ENCODE data around the gene ASTN2. TPM values are rescaled to one million over a fixed set of nuclear protein-coding genes. Genes with fewer than 3 reads are reported as not detected.

Gene ASTN2
- total RNA-seq, 6 experiments from 2014 or later: 0.91 to 3.1 (median 2.5) TPM

- ATAC-seq (no peak), DNase-seq (no peak)
- intact Hi-C loops (cut with DNase I): no loop called here
- Histone ChIP-seq H3K4me1 (no peaks in the 10 kb centered on the region), H3K27me3 (no peaks in the 10 kb centered on the region), H3K4me3 (no peak overlapping the region), H3K36me3 (no peaks in the 10 kb centered on the region), H3K9me3 (no peaks in the 10 kb centered on the region), H3K27ac (no peak overlapping the region)
- TF ChIP-seq, protein P1, sequence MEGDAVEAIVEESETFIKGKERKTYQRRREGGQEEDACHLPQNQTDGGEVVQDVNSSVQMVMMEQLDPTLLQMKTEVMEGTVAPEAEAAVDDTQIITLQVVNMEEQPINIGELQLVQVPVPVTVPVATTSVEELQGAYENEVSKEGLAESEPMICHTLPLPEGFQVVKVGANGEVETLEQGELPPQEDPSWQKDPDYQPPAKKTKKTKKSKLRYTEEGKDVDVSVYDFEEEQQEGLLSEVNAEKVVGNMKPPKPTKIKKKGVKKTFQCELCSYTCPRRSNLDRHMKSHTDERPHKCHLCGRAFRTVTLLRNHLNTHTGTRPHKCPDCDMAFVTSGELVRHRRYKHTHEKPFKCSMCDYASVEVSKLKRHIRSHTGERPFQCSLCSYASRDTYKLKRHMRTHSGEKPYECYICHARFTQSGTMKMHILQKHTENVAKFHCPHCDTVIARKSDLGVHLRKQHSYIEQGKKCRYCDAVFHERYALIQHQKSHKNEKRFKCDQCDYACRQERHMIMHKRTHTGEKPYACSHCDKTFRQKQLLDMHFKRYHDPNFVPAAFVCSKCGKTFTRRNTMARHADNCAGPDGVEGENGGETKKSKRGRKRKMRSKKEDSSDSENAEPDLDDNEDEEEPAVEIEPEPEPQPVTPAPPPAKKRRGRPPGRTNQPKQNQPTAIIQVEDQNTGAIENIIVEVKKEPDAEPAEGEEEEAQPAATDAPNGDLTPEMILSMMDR (IDR thresholded peaks at IDR 0.05): no peak
- no peak for TF ChIP-seq POLR2A (IDR thresholded peaks at IDR 0.05)
Measured at GRCh38 chr9:116403171-116403570, 1011.7 kb downstream of the ASTN2 start.

DNA sequence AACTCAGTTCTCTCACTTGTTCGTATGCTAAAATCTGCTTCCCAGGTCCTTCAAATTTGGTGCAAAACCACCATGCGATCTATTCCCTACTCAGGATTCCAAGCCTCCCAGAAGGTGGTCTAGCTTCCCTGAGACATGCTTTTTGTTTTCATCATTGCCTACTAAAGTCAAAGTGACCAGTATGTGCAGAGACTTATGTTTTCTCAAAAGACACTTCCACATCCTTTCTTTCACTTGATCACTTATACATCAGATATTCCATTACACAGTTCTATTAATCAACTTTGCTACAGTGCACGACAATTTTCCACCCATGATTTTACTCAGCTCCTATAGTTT, 1019.2 kb downstream of the ASTN2 start:
- 85% methylated on average over 3 of the region's 3 CpGs for WGBS (ENCODE audit: insufficient coverage, low coverage, low lambda C conversion rate, missing lambda C conversion rate)
- Histone ChIP-seq H3K4me3 (no peak overlapping the region), H3K9me3 (no peaks in the 10 kb centered on the region), H3K36me3 (no peaks in the 10 kb centered on the region), H3K27me3 (no peaks in the 10 kb centered on the region), H3K27ac (no peak overlapping the region), H3K4me1 (no peaks in the 10 kb centered on the region)
- TF ChIP-seq, protein P1 (IDR thresholded peaks at IDR 0.05): no peak
- no peak for TF ChIP-seq POLR2A (IDR thresholded peaks at IDR 0.05)
- ATAC-seq (no peak), DNase-seq (no peak)
- intact Hi-C loops (cut with DNase I): no loop called here

DNA sequence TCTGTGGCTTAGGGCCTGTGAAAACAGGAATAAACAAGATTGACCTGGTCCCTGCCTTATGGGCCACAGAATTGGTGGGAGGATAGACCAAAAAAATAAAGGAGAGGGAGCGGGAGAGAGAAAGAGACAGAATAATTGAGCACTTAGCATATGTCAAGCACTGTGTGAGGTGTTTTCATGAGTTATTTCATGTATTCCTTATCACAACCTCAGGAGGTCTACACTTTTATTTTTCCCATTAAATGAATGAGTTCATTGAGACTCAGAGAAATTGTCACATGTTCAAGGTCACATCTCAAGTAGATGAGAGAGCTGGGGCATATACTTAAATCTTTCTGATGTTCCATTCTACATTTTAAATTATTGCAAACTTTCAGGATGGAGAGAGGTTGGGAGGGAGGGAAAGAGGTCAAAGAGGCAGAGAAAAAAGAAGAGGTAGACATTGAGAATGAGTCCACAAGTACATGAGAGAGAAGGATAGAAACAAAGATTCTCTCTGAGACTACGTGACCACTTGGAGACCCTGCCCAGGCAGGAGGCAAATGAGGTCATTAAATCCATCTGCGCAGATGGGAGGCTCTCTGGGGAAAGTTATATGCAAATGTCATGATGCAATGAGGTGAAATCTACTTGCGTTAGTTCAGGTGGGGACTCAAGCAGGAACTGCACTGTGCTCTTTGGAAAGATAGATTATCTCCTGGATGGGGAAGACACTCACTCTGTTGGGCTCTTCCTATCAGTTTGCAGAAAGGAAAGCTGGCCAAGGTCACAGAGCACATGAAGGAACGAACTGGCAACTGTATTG, 1019.8 kb downstream of the ASTN2 start:
- no peak for ATAC-seq
- H3K27ac ChIP-seq: no peak overlapping the region
- H3K4me1 ChIP-seq: no peaks in the 10 kb centered on the region
- no peaks in the 10 kb centered on the region for H3K27me3 ChIP-seq
- WGBS (ENCODE audit: insufficient coverage, low coverage, low lambda C conversion rate, missing lambda C conversion rate): 86% methylated on average over 5 of the region's 5 CpGs
- H3K36me3 ChIP-seq: no peaks in the 10 kb centered on the region
- no peaks in the 10 kb centered on the region for H3K9me3 ChIP-seq
- TF ChIP-seq, protein P1 (IDR thresholded peaks at IDR 0.05): no peak
- TF ChIP-seq POLR2A (IDR thresholded peaks at IDR 0.05): no peak
- no peak overlapping the region for H3K4me3 ChIP-seq
- intact Hi-C loops (cut with DNase I): no loop called here
- no peak for DNase-seq

- Histone ChIP-seq H3K36me3 (no peaks in the 10 kb centered on the region), H3K9me3 (no peaks in the 10 kb centered on the region), H3K27ac (no peak overlapping the region), H3K4me1 (no peaks in the 10 kb centered on the region), H3K4me3 (no peak overlapping the region), H3K27me3 (no peaks in the 10 kb centered on the region)
- no peak for ATAC-seq
- WGBS (ENCODE audit: insufficient coverage, low coverage, low lambda C conversion rate, missing lambda C conversion rate): 88% methylated on average over 5 of the region's 6 CpGs
- DNase-seq: no peak
- TF ChIP-seq, protein P1 (IDR thresholded peaks at IDR 0.05): no peak
- TF ChIP-seq POLR2A (IDR thresholded peaks at IDR 0.05): no peak
- intact Hi-C loops (cut with DNase I): no loop called here
Measured at GRCh38 chr9:116394070-116394469, 1020.8 kb downstream of the ASTN2 start.

All from right lobe of liver (tissue), 6 donors.